Astrocyte (in vitro differentiated cells and primary cell): ENCODE results near the gene DUSP16. TPM values are rescaled to one million over a fixed set of nuclear protein-coding genes. Genes with fewer than 3 reads are reported as not detected.

Experiments
- DNase-seq: peaks from one replicate; pipeline ENCODE4 v3.0.0-alpha.2; 2010; ENCODE audit warnings: low read depth
- FAIRE-seq: peaks from 2 replicates; lab custom pipeline; 2011; peaks lifted over from hg19 to GRCh38; lab: Jason Lieb, UNC
- H2AFZ ChIP-seq: 2 replicates; pipeline ENCODE4 v1.6.0; 2012; ENCODE audit warnings: low read depth, low read length, inconsistent platforms
- H3K27ac ChIP-seq: 2 replicates; pipeline ENCODE4 v1.5.1; 2011; ENCODE audit warnings: low read depth, low read length, inconsistent platforms
- H3K27me3 ChIP-seq: 2 replicates; pipeline ENCODE4 v1.6.0; 2011; ENCODE audit warnings: low read length, inconsistent platforms; ENCODE audit not compliant: insufficient read depth
- H3K36me3 ChIP-seq: 2 replicates; pipeline ENCODE4 v1.5.1; 2011; ENCODE audit warnings: low read length, inconsistent platforms; ENCODE audit not compliant: insufficient read depth
- H3K4me1 ChIP-seq: 2 replicates; pipeline ENCODE4 v1.5.1; 2011; ENCODE audit warnings: low read length, inconsistent platforms; ENCODE audit not compliant: insufficient read depth
- H3K4me2 ChIP-seq: 2 replicates; pipeline ENCODE4 v1.6.0; 2012; ENCODE audit warnings: low read length, inconsistent platforms
- H3K4me3 ChIP-seq: 2 replicates; pipeline ENCODE4 v1.5.1; 2011; ENCODE audit warnings: low read depth, mild to moderate bottlenecking, low read length, inconsistent platforms; ENCODE audit not compliant: insufficient read depth
- H3K79me2 ChIP-seq: 2 replicates; pipeline ENCODE4 v1.6.0; 2012; ENCODE audit warnings: mild to moderate bottlenecking, low read length, inconsistent platforms; ENCODE audit not compliant: insufficient read depth
- H3K9ac ChIP-seq: 2 replicates; pipeline ENCODE4 v1.6.0; 2012; ENCODE audit warnings: mild to moderate bottlenecking, low read length, inconsistent platforms
- H3K9me3 ChIP-seq: 2 replicates; pipeline ENCODE4 v1.5.1; 2012; ENCODE audit warnings: low read depth, mild to moderate bottlenecking, low read length, inconsistent platforms; ENCODE audit not compliant: insufficient read depth
- H4K20me1 ChIP-seq: 2 replicates; pipeline ENCODE4 v1.6.0; 2012; ENCODE audit warnings: low read length, inconsistent platforms; ENCODE audit not compliant: insufficient read depth
- H3K27ac Mint-ChIP-seq: one replicate; pipeline ENCODE4 v1.8.0; 2021; ENCODE audit warnings: mild to moderate bottlenecking, mixed read lengths; ENCODE audit not compliant: unreplicated experiment
- H3K27me3 Mint-ChIP-seq: one replicate; pipeline ENCODE4 v1.8.0; 2021; ENCODE audit warnings: low read depth, mixed read lengths; ENCODE audit not compliant: unreplicated experiment
- H3K36me3 Mint-ChIP-seq: one replicate; pipeline ENCODE4 v1.8.0; 2021; ENCODE audit warnings: low read depth, mixed read lengths; ENCODE audit not compliant: unreplicated experiment
- H3K4me1 Mint-ChIP-seq: one replicate; pipeline ENCODE4 v1.8.0; 2021; ENCODE audit warnings: low read depth, mixed read lengths; ENCODE audit not compliant: unreplicated experiment
- H3K4me3 Mint-ChIP-seq: one replicate; pipeline ENCODE4 v1.8.0; 2021; ENCODE audit warnings: mild to moderate bottlenecking, moderate library complexity, mixed read lengths; ENCODE audit not compliant: unreplicated experiment
- H3K9me3 Mint-ChIP-seq: one replicate; pipeline ENCODE4 v1.8.0; 2021; ENCODE audit warnings: mild to moderate bottlenecking, mixed read lengths; ENCODE audit not compliant: unreplicated experiment
- CTCF ChIP-seq: IDR thresholded peaks from 2 replicates; pipeline ENCODE4 v1.5.1; 2011; ENCODE audit warnings: low read depth, mild to moderate bottlenecking, inconsistent platforms, low read length, moderate library complexity; ENCODE audit not compliant: insufficient read depth
- EZH2 ChIP-seq: IDR thresholded peaks from 2 replicates; pipeline ENCODE4 v1.6.1; 2012; ENCODE audit warnings: mild to moderate bottlenecking, low read length, inconsistent platforms; ENCODE audit not compliant: insufficient read depth
- total RNA-seq: library from RNA; stranded (reverse); gene quantifications from 2 replicates; pipeline ENCODE4 v1.2.1, GENCODE V29; 2021

Gene DUSP16
- total RNA-seq, 1 donor from 2014 or later, result 24.2 TPM

GRCh38 chr12:12546314-12546772 lies 16.3 kb downstream of the DUSP16 start:
- Mint-ChIP-seq H3K4me3 (no peak overlapping the region), H3K4me1 (peaks cover 14% of the 10 kb centered on the region), H3K9me3 (no peaks in the 10 kb centered on the region), H3K27ac (no peak overlapping the region), H3K36me3 (no peaks in the 10 kb centered on the region), H3K27me3 (no peaks in the 10 kb centered on the region)
- DNase-seq, result no peak
- H3K27me3 ChIP-seq, result no peaks in the 10 kb centered on the region
- TF ChIP-seq CTCF (no peak), EZH2 (no peak)
- H3K27ac ChIP-seq, result no peak overlapping the region
- H3K79me2 ChIP-seq, result peaks cover 50% of the 10 kb centered on the region
- H3K9me3 ChIP-seq, result no peaks in the 10 kb centered on the region
- no peak overlapping the region for H3K9ac ChIP-seq
- no peak overlapping the region for H3K4me3 ChIP-seq
- H4K20me1 ChIP-seq, result peaks cover 25% of the 10 kb centered on the region
- H3K4me1 ChIP-seq, result no peaks in the 10 kb centered on the region
- H3K4me2 ChIP-seq, result no peak overlapping the region
- H3K36me3 ChIP-seq, result no peaks in the 10 kb centered on the region
- no peak overlapping the region for H2AFZ ChIP-seq
- peak; percentile 75 for FAIRE-seq

- Histone ChIP-seq H2AFZ (no peak overlapping the region), H3K36me3 (no peaks in the 10 kb centered on the region), H3K4me1 (no peaks in the 10 kb centered on the region), H3K9me3 (no peaks in the 10 kb centered on the region), H4K20me1 (peaks cover 20% of the 10 kb centered on the region), H3K4me3 (no peak overlapping the region), H3K27ac (no peak overlapping the region), H3K79me2 (peaks cover 33% of the 10 kb centered on the region), H3K27me3 (no peaks in the 10 kb centered on the region), H3K9ac (no peak overlapping the region), H3K4me2 (no peak overlapping the region)
- Mint-ChIP-seq H3K9me3 (no peaks in the 10 kb centered on the region), H3K27me3 (no peaks in the 10 kb centered on the region), H3K27ac (no peak overlapping the region), H3K36me3 (peaks cover 4% of the 10 kb centered on the region), H3K4me1 (peaks cover 10% of the 10 kb centered on the region), H3K4me3 (no peak overlapping the region)
- TF ChIP-seq CTCF, result no peak
- no peak for TF ChIP-seq EZH2
- FAIRE-seq (no peak), DNase-seq (no peak)
Observed at GRCh38 chr12:12543959-12544358, 18.7 kb downstream of the DUSP16 start.

- H3K36me3 ChIP-seq, result no peaks in the 10 kb centered on the region
- H3K27ac ChIP-seq, result no peak overlapping the region
- no peak for TF ChIP-seq CTCF
- no peak for TF ChIP-seq EZH2
- no peaks in the 10 kb centered on the region for H3K27me3 ChIP-seq
- no peaks in the 10 kb centered on the region for H3K9me3 Mint-ChIP-seq
- peaks cover 30% of the 10 kb centered on the region for H3K79me2 ChIP-seq
- H3K4me2 ChIP-seq, result no peak overlapping the region
- H3K4me3 Mint-ChIP-seq, result no peak overlapping the region
- H3K4me3 ChIP-seq, result no peak overlapping the region
- no peak overlapping the region for H3K9ac ChIP-seq
- peaks cover 19% of the 10 kb centered on the region for H4K20me1 ChIP-seq
- H2AFZ ChIP-seq, result no peak overlapping the region
- DNase-seq (no peak), FAIRE-seq (no peak)
- no peaks in the 10 kb centered on the region for H3K4me1 ChIP-seq
- no peaks in the 10 kb centered on the region for H3K27me3 Mint-ChIP-seq
- H3K9me3 ChIP-seq, result no peaks in the 10 kb centered on the region
- H3K4me1 Mint-ChIP-seq, result peaks cover 9% of the 10 kb centered on the region
- no peak overlapping the region for H3K27ac Mint-ChIP-seq
- H3K36me3 Mint-ChIP-seq, result peaks cover 4% of the 10 kb centered on the region
Observed at GRCh38 chr12:12542964-12543363, 19.7 kb downstream of the DUSP16 start.
